ENCODE data around the gene RNF144A.

GRCh38 chr2:7040547-7040946, 123.3 kb downstream of the RNF144A start:
- TF ChIP-seq EZH2phosphoT487 (IDR thresholded peaks at IDR 0.05; ENCODE audit: insufficient read depth, low read depth) = no peak
- no peak for TF ChIP-seq EZH2 (IDR thresholded peaks at IDR 0.05; ENCODE audit: insufficient read depth, poor library complexity, severe bottlenecking)
